Esophagus muscularis mucosa (tissue), 4 donors: Measurements from ENCODE around the gene CEACAM1. TPM values are rescaled to one million over a fixed set of nuclear protein-coding genes. Genes with fewer than 3 reads are reported as not detected.
A peak's percentile ranks its signal among the peaks of the same experiment; 100 is the strongest.
"Not testable (repeated sequence)": the region's sequence is repeated elsewhere in the genome, so short reads cannot be mapped to it uniquely, and the experiment has no call there.

Source experiments
- DNase-seq: peaks from one replicate; pipeline ENCODE4 v3.0.0-alpha.2; 2017; ENCODE audit errors: extremely low spot score
- H3K27ac ChIP-seq, 4 donors: fragments of 200-600 bp; sonication (generic); replicated peaks in 1 of 4; 1 replicate in 3 of 4; 2 replicates in 1 of 4; pipeline ENCODE4 v1.5.1; 2016 to 2019; ENCODE audit warnings: mild to moderate bottlenecking in 1 of 4
- H3K27me3 ChIP-seq, 4 donors: fragments of 200-600 bp; sonication (generic); one replicate each; pipeline versions ENCODE4 v1.5.1 to v1.6.0; 2016 to 2019
- H3K36me3 ChIP-seq, 4 donors: fragments of 200-600 bp; sonication (generic); one replicate each; pipeline ENCODE4 v1.5.1; 2016 to 2019
- H3K4me1 ChIP-seq, 4 donors: fragments of 200-600 bp; sonication (generic); one replicate each; pipeline ENCODE4 v1.5.1; 2016 to 2019
- H3K4me3 ChIP-seq, 4 donors: fragments of 200-600 bp; sonication (generic); 1 replicate in 2 of 4; 2 replicates in 2 of 4; pipeline ENCODE4 v1.5.1; 2016 to 2019; ENCODE audit warnings: mild to moderate bottlenecking in 4 of 4, moderate library complexity in 1 of 4
- H3K9me3 ChIP-seq, 4 donors: fragments of 200-600 bp; sonication (generic); 1 replicate in 3 of 4; 2 replicates in 1 of 4; pipeline ENCODE4 v1.5.1; 2016 to 2019
- CTCF ChIP-seq, 3 experiments: fragments of 200-600 bp in 2 of 3; fragments of 450-650 bp in 1 of 3; sonication (generic) in 2 of 3; IDR thresholded peaks; one replicate each; pipeline ENCODE4 v1.5.1; 2017 to 2019; ENCODE audit warnings: antibody characterized with exemption in 3 of 3, mild to moderate bottlenecking in 2 of 3, moderate library complexity in 1 of 3
- EP300 ChIP-seq: sonication (generic); formaldehyde crosslinking; IDR thresholded peaks from one replicate; pipeline ENCODE4 v1.6.1; 2017; ENCODE audit warnings: antibody characterized with exemption
- POLR2A ChIP-seq: fragments of 450-650 bp; IDR thresholded peaks from one replicate; pipeline ENCODE4 v1.6.1; 2017; ENCODE audit warnings: antibody characterized with exemption, moderate library complexity, mild to moderate bottlenecking, low read depth
- POLR2AphosphoS5 ChIP-seq, 2 donors: sonication (generic); formaldehyde crosslinking; IDR thresholded peaks; one replicate each; pipeline ENCODE4 v1.6.1; 2017; ENCODE audit warnings: antibody characterized with exemption in 2 of 2
- whole genome bisulfite sequencing: methylation state at CpG from one replicate; pipeline ENCODE4 v1.1.5; 2018; 5-methylcytosine and 5-hydroxymethylcytosine counted together
- intact Hi-C: fragments of 100-400 bp; cut with DNase I; formaldehyde crosslinking; loops from one replicate; pipeline ENCODE4 v1.15.1; 2023
- small RNA-seq, 3 donors: library from RNA; depleted of rRNA; stranded (forward); fragments of <200 nt; gene quantifications; one replicate each; pipeline ENCODE3, GENCODE V24; 2016
- total RNA-seq, 4 donors: library from RNA; depleted of rRNA; stranded (reverse); fragments of >200 nt; gene quantifications; one replicate each; pipeline versions ENCODE4 v1.1.0 to v1.2.1, GENCODE V29; 2016

Gene CEACAM1
- total RNA-seq, 4 donors from 2014 or later = 1.2 to 3.1 (median 1.7) TPM

DNA sequence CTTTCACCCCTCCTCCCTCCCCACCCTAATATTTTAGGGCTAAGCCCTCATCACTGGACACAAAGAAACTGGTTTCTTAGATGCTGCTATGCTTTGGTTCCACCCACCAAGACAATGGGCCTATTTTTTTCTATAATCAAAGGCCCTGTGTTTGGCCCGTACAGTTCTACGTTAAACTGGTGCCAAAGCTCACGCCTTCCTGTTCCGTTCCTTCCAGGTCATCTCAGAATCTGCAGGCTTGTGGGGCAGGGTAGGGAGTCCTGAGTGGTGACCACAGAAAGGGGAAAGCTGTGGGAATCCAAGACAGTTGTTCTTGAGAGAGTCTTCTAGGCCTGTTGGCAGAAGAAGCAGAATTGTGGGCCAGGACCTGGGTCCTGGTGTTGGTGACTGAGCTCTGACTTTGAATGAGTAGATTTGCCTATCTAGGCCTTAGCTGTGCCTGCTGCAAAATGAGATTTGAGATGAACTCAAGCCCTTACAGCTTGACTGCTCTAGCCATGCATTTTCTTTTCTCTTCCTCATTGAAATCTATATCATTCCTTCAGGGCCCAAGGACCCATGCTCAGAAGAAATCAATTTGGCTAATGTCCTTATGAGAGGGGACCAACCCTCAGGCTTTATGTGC is 66.5 kb downstream of the CEACAM1 start:
- WGBS = 65% methylated on average over 4 of the region's 4 CpGs
- intact Hi-C loops = no loop called here
- no peaks in the 10 kb centered on the region for H3K9me3 ChIP-seq
- H3K4me3 ChIP-seq = no peak overlapping the region
- H3K27me3 ChIP-seq = no peaks in the 10 kb centered on the region
- peaks cover 4 to 11% (median 10%) of the 10 kb centered on the region in 4 donors for H3K4me1 ChIP-seq
- TF ChIP-seq POLR2AphosphoS5 (IDR thresholded peaks at IDR 0.05) (no peak), POLR2A (no peak), CTCF (IDR thresholded peaks at IDR 0.05) (no peak), EP300 (no peak)
- H3K36me3 ChIP-seq = no peaks in the 10 kb centered on the region
- H3K27ac ChIP-seq = peak overlapping the region in 1 of 4 donors; percentile 1
- DNase-seq = no peak

DNA sequence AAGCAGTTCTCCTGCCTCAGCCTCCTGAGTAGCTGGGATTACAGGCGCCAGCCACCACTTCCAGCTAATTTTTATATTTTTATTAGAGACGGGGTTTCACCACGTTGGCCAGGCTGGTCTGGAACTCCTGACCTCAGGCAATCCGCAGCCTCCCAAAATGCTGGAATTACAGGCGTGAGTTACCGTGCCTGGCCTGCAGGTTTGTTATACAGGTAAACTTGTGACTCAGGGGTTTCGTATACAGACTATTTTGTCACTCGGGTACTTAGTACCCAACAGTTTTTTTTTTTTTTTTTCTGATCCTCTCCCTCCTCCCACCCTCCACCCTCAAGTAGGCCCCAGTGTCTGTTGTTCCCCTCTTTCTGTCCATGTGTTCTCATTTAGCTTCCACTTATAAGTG is 67.0 kb downstream of the CEACAM1 start:
- H3K4me1 ChIP-seq, H3K27me3 ChIP-seq, H3K9me3 ChIP-seq, DNase-seq, H3K36me3 ChIP-seq, intact Hi-C loops, H3K4me3 ChIP-seq: not testable (repeated sequence)
- WGBS = 88% methylated on average over 8 of the region's 8 CpGs
- H3K27ac ChIP-seq = peak overlapping the region in 1 of 4 donors; percentile 25

DNA sequence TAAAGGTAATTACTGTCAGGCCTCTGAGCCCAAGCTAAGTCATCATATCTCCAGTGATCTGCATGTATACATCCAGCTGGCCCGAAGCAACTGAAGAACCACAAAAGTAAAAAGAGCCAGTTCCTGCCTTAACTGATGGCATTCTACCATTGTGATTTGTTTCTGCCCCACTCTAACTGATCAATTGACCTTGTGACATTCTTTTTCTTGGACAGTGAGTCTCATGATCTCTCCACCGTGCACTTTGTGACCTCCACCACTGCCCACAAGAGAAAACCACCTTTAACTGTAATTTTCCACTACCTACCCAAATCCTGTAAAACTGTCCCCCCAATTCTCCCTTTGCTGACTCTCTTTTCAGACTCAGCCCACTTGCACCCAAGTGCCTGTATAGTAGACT is 68.4 kb downstream of the CEACAM1 start:
- Histone ChIP-seq H3K36me3 (no peaks in the 10 kb centered on the region), H3K4me3 (no peak overlapping the region), H3K9me3 (no peaks in the 10 kb centered on the region), H3K27me3 (no peaks in the 10 kb centered on the region), H3K4me1 (no peaks in the 10 kb centered on the region), H3K27ac (no peak overlapping the region)
- TF ChIP-seq POLR2AphosphoS5 (IDR thresholded peaks at IDR 0.05) = no peak
- no peak for TF ChIP-seq EP300
- no peak for TF ChIP-seq CTCF (IDR thresholded peaks at IDR 0.05)
- no peak for TF ChIP-seq POLR2A
- DNase-seq = no peak
- intact Hi-C loops = no loop called here
- 92% methylated on average over 2 of the region's 2 CpGs for WGBS

Small RNA genes within 50 kb of the gene (small RNA-seq; reads per million reads assigned to genes)
- gene RNU4-60P = 0 reads per million in 3 donors

Other genes starting within 250 kb of the CEACAM1 start
- under 1 TPM in 2 of 4 donors, not detected in 2; 0.17 to 0.50 TPM for gene PRR19, start 226.3 kb downstream of the CEACAM1 start, total RNA-seq
- 1 to 10 TPM in 3 of 4 donors, under 1 TPM in 1; 0.83 to 8.6 (median 7.2) TPM for gene PAFAH1B3, start 225.9 kb downstream of the CEACAM1 start, total RNA-seq
- gene TMEM145, start 215.2 kb downstream of the CEACAM1 start, total RNA-seq = not detected
- gene MEGF8, start 202.8 kb downstream of the CEACAM1 start, total RNA-seq = 10 to 100 TPM; 18.2 to 46.2 (median 25.5) TPM
- 1 to 10 TPM in 1 of 4 donors, under 1 TPM in 1, not detected in 2; 0.92 to 2.5 TPM for gene CNFN, start 138.2 kb downstream of the CEACAM1 start, total RNA-seq
- 10 to 100 TPM in 1 of 4 donors, 1 to 10 TPM in 3; 3.6 to 10.6 (median 5.9) TPM for gene LIPE, start 101.1 kb downstream of the CEACAM1 start, total RNA-seq
- 1 to 10 TPM in 1 of 4 donors, not detected in 3; 1.2 TPM for gene CXCL17, start 85.5 kb downstream of the CEACAM1 start, total RNA-seq
- under 1 TPM in 1 of 4 donors, not detected in 3; 0.17 TPM for gene CEACAM8, start 66.4 kb upstream of the CEACAM1 start, total RNA-seq
- gene PSG3, start 212.0 kb upstream of the CEACAM1 start, total RNA-seq = not detected
- gene PSG8, start 237.2 kb upstream of the CEACAM1 start, total RNA-seq = not detected